ENCODE results near the gene ATIC. TPM values are rescaled to one million over a fixed set of nuclear protein-coding genes. Genes with fewer than 3 reads are reported as not detected.

Gene ATIC
- total and polyA plus RNA-seq, 2 of the 8 experiments (the other 6 are each of a cell fraction or from before 2014, with no cell fraction given): 139 to 319 TPM

DNA sequence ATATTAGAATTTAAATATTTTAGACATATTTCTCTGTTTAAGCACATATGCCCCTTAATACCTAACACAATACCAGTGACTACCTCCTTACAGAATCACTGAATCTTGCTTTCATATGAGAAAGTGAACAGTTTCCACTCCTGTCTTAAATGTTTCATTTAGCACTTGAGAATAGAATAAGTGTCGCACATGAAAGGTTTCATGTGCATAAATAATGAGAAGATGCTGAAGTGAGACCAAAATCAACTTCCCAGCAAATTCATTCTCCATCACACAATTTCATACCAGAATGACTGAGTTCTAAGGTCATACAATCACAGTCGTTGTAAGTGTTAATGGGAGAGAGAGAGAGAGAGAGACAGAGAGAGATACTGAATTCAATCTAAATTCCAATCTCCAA is 51.2 kb downstream of the ATIC start:
- WGBS, 2 experiments (ENCODE audit: extremely low coverage in 1 of 2, insufficient coverage in 1 of 2, insufficient read length in 1 of 2, insufficient replicate concordance in 2 of 2, low coverage in 1 of 2, low lambda C conversion rate in 2 of 2, missing lambda C conversion rate in 1 of 2): 90% methylated on average over 2 of the region's 2 CpGs; no CpG with 5 or more reads in 1 of the 2 experiments
- Histone ChIP-seq H4K20me1 (replicated peaks in 1 of 2; ENCODE audit: control insufficient read depth in 1 of 2, insufficient read depth in 2 of 2, low read length in 2 of 2) (no peaks in the 10 kb centered on the region), H4K8ac (ENCODE audit: extremely low read depth, insufficient read depth, low read length) (no peak overlapping the region), H2BK12ac (ENCODE audit: low read depth, low read length) (no peak overlapping the region), H3K27me3 (replicated peaks in 1 of 4; ENCODE audit: control insufficient read depth in 3 of 4, extremely low read depth in 1 of 4, insufficient read depth in 3 of 4, low read length in 3 of 4) (no peaks in the 10 kb centered on the region), H2BK5ac (ENCODE audit: low read depth, low read length) (no peak overlapping the region), H3K79me2 (ENCODE audit: control insufficient read depth in 1 of 2, insufficient read depth in 2 of 2, low read length in 2 of 2) (no peaks in the 10 kb centered on the region), H3K23ac (ENCODE audit: insufficient read length) (no peak overlapping the region), H3K79me1 (ENCODE audit: low read depth, low read length) (no peaks in the 10 kb centered on the region), H2AFZ (ENCODE audit: low read length) (no peak overlapping the region), H2BK120ac (replicated peaks; ENCODE audit: low read depth, low read length) (no peak overlapping the region), H3K18ac (ENCODE audit: extremely low read depth, low read length) (no peak overlapping the region), H3K56ac (replicated peaks; ENCODE audit: insufficient read length, low read depth, low read length) (no peak overlapping the region), H3K9me3 (ENCODE audit: insufficient read depth in 2 of 2, low read depth in 1 of 2, low read length in 1 of 2) (no peaks in the 10 kb centered on the region), H3K4me2 (ENCODE audit: insufficient read depth in 1 of 2, low read depth in 2 of 2, low read length in 2 of 2) (no peak overlapping the region), H3K36me3 (ENCODE audit: control insufficient read depth in 2 of 4, insufficient read depth in 4 of 4, low read length in 3 of 4) (peaks cover 0 to 62% (median 13%) of the 10 kb centered on the region in 4 experiments; a peak in 6 of 8 replicates), H3K4me3 (ENCODE audit: extremely low read depth in 1 of 4, insufficient read depth in 2 of 4, low read depth in 3 of 4, low read length in 4 of 4) (no peak overlapping the region), H4K5ac (ENCODE audit: insufficient read length, low read depth, low read length) (no peak overlapping the region), H3K27ac (ENCODE audit: low read depth, low read length) (no peak overlapping the region), H3K4me1 (replicated peaks in 1 of 4; ENCODE audit: control insufficient read depth in 3 of 4, insufficient read depth in 4 of 4, low read length in 3 of 4) (no peaks in the 10 kb centered on the region), H3K4ac (replicated peaks; ENCODE audit: insufficient read length, low read depth, low read length) (no peak overlapping the region), H3K23me2 (ENCODE audit: low read depth, low read length) (no peaks in the 10 kb centered on the region), H2AK5ac (ENCODE audit: low read depth, low read length) (no peak overlapping the region), H2BK15ac (ENCODE audit: low read length) (no peak overlapping the region), H3K14ac (ENCODE audit: insufficient read length) (no peak overlapping the region), H2BK20ac (ENCODE audit: low read length) (no peak overlapping the region), H3K9ac (replicated peaks in 1 of 4; ENCODE audit: extremely low read depth in 1 of 4, low read depth in 3 of 4, low read length in 3 of 4) (no peak overlapping the region), H4K91ac (replicated peaks; ENCODE audit: insufficient read length, low read length) (no peak overlapping the region)
- ChIA-PET POLR2A (ENCODE audit: partially characterized antibody) (no interaction called here), CTCF (ENCODE audit: partially characterized antibody) (no interaction called here)
- DNase-seq (ENCODE audit: low read depth in 1 of 2, low spot score in 2 of 2): no peak
- FAIRE-seq: no peak
- TF ChIP-seq, protein P1, sequence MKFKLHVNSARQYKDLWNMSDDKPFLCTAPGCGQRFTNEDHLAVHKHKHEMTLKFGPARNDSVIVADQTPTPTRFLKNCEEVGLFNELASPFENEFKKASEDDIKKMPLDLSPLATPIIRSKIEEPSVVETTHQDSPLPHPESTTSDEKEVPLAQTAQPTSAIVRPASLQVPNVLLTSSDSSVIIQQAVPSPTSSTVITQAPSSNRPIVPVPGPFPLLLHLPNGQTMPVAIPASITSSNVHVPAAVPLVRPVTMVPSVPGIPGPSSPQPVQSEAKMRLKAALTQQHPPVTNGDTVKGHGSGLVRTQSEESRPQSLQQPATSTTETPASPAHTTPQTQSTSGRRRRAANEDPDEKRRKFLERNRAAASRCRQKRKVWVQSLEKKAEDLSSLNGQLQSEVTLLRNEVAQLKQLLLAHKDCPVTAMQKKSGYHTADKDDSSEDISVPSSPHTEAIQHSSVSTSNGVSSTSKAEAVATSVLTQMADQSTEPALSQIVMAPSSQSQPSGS (IDR thresholded peaks at IDR 0.05; ENCODE audit: low read length): no peak
- TF ChIP-seq YY1 (IDR thresholded peaks at IDR 0.05; ENCODE audit: low read depth, low read length) (no peak), HDAC6 (IDR thresholded peaks at IDR 0.05; ENCODE audit: low read depth, low read length) (no peak), TEAD4 (IDR thresholded peaks at IDR 0.05; ENCODE audit: low read depth, low read length) (no peak), USF2 (IDR thresholded peaks at IDR 0.05; ENCODE audit: low read length) (no peak), NRF1 (IDR thresholded peaks at IDR 0.05; ENCODE audit: low read depth, low read length) (no peak), SP1 (IDR thresholded peaks at IDR 0.05; ENCODE audit: low read depth, low read length) (no peak), POLR2AphosphoS5 (IDR thresholded peaks at IDR 0.05; ENCODE audit: low read depth, low read length) (no peak), NANOG (IDR thresholded peaks at IDR 0.05; ENCODE audit: insufficient read depth, low read depth, low read length, poor library complexity, severe bottlenecking) (no peak)
- TF ChIP-seq, protein P2, sequence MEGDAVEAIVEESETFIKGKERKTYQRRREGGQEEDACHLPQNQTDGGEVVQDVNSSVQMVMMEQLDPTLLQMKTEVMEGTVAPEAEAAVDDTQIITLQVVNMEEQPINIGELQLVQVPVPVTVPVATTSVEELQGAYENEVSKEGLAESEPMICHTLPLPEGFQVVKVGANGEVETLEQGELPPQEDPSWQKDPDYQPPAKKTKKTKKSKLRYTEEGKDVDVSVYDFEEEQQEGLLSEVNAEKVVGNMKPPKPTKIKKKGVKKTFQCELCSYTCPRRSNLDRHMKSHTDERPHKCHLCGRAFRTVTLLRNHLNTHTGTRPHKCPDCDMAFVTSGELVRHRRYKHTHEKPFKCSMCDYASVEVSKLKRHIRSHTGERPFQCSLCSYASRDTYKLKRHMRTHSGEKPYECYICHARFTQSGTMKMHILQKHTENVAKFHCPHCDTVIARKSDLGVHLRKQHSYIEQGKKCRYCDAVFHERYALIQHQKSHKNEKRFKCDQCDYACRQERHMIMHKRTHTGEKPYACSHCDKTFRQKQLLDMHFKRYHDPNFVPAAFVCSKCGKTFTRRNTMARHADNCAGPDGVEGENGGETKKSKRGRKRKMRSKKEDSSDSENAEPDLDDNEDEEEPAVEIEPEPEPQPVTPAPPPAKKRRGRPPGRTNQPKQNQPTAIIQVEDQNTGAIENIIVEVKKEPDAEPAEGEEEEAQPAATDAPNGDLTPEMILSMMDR (IDR thresholded peaks at IDR 0.05; ENCODE audit: control extremely low read depth in 1 of 3, insufficient read depth in 1 of 3, low read depth in 1 of 3, low read length in 3 of 3): no peak
